ENCODE data around the gene PLPPR3. TPM values are rescaled to one million over a fixed set of nuclear protein-coding genes. Genes with fewer than 3 reads are reported as not detected.

PLPPR3 gene
- total and polyA plus RNA-seq, 2 donors from 2014 or later: not detected

- FAIRE-seq (no peak), DNase-seq (peak in 4 of 5 donors; percentile 54 to 89 (median 65))
- intact Hi-C loops (cut with DNase I): no loop called here
- Histone ChIP-seq H3K36me3 (ENCODE audit: control insufficient read depth in 2 of 3, insufficient read depth in 3 of 3, low read length in 3 of 3) (peaks cover 0 to 22% (median 14%) of the 10 kb centered on the region in 3 donors), H3K9me3 (ENCODE audit: control insufficient read depth in 2 of 3, insufficient read depth in 1 of 3, low read length in 3 of 3) (no peaks in the 10 kb centered on the region), H3K9ac (ENCODE audit: low read length in 3 of 3) (peak overlapping the region in 1 of 3 donors; percentile 55), H3K27me3 (ENCODE audit: control insufficient read depth, insufficient read depth, low read length) (no peaks in the 10 kb centered on the region), H3K27ac (ENCODE audit: low read depth in 2 of 2, low read length in 2 of 2) (peak overlapping the region in 1 of 2 donors; percentile 41), H3K4me1 (ENCODE audit: control insufficient read depth in 2 of 3, insufficient read depth in 2 of 3, low read depth in 1 of 3, low read length in 3 of 3) (peaks cover 0 to 44% (median 25%) of the 10 kb centered on the region in 3 donors), H3K4me3 (ENCODE audit: low read length in 3 of 3) (peak overlapping the region in 1 of 3 donors; percentile 46)
- no peak for TF ChIP-seq CTCF (IDR thresholded peaks at IDR 0.05; ENCODE audit: borderline replicate concordance, extremely low read depth, insufficient read depth)
Observed at GRCh38 chr19:801030-801860, 20.5 kb downstream of the PLPPR3 start.

GRCh38 chr19:800360-801029 lies 21.3 kb downstream of the PLPPR3 start:
- no peaks in the 10 kb centered on the region for H3K9me3 ChIP-seq (ENCODE audit: control insufficient read depth in 2 of 3, insufficient read depth in 1 of 3, low read length in 3 of 3)
- H3K4me3 ChIP-seq (ENCODE audit: low read length in 3 of 3): peak overlapping the region in 2 of 3 donors; percentile 39 to 46
- peaks cover 0 to 18% (median 12%) of the 10 kb centered on the region in 3 donors for H3K36me3 ChIP-seq (ENCODE audit: control insufficient read depth in 2 of 3, insufficient read depth in 3 of 3, low read length in 3 of 3)
- no peak for TF ChIP-seq CTCF (IDR thresholded peaks at IDR 0.05; ENCODE audit: borderline replicate concordance, extremely low read depth, insufficient read depth)
- H3K9ac ChIP-seq (ENCODE audit: low read length in 3 of 3): peak overlapping the region in 2 of 3 donors; percentile 22 to 60
- intact Hi-C loops (cut with DNase I): no loop called here
- H3K27me3 ChIP-seq (ENCODE audit: control insufficient read depth, insufficient read depth, low read length): no peaks in the 10 kb centered on the region
- peak in 1 of 5 donors; percentile 81 for DNase-seq
- peak overlapping the region in 1 of 2 donors; percentile 41 for H3K27ac ChIP-seq (ENCODE audit: low read depth in 2 of 2, low read length in 2 of 2)
- no peak for FAIRE-seq
- peaks cover 0 to 44% (median 25%) of the 10 kb centered on the region in 3 donors for H3K4me1 ChIP-seq (ENCODE audit: control insufficient read depth in 2 of 3, insufficient read depth in 2 of 3, low read depth in 1 of 3, low read length in 3 of 3)

- no peak for FAIRE-seq
Observed at GRCh38 chr19:799076-799881, 22.5 kb downstream of the PLPPR3 start.

More at GRCh38 chr19:799076-799881, 22.5 kb downstream of the PLPPR3 start:
- Histone ChIP-seq H3K9me3 (ENCODE audit: control insufficient read depth in 2 of 3, insufficient read depth in 1 of 3, low read length in 3 of 3) (no peaks in the 10 kb centered on the region), H3K27ac (ENCODE audit: low read depth in 2 of 2, low read length in 2 of 2) (peak overlapping the region; percentile 73 to 82), H3K4me3 (ENCODE audit: low read length in 3 of 3) (peak overlapping the region; percentile 78 to 93 (median 87)), H3K36me3 (ENCODE audit: control insufficient read depth in 2 of 3, insufficient read depth in 3 of 3, low read length in 3 of 3) (peaks cover 0 to 6% (median 4%) of the 10 kb centered on the region in 3 donors), H3K27me3 (ENCODE audit: control insufficient read depth, insufficient read depth, low read length) (no peaks in the 10 kb centered on the region), H3K9ac (ENCODE audit: low read length in 3 of 3) (peak overlapping the region; percentile 26 to 84 (median 58)), H3K4me1 (ENCODE audit: control insufficient read depth in 2 of 3, insufficient read depth in 2 of 3, low read depth in 1 of 3, low read length in 3 of 3) (peaks cover 0 to 44% (median 25%) of the 10 kb centered on the region in 3 donors)
- DNase-seq: peak in 3 of 5 donors; percentile 66 to 79 (median 75)
- intact Hi-C loops (cut with DNase I): no loop called here
- TF ChIP-seq CTCF (IDR thresholded peaks at IDR 0.05; ENCODE audit: borderline replicate concordance, extremely low read depth, insufficient read depth): no peak

Data from kidney (tissue), 14 donors.